ENCODE data around the gene CENPX.
"Not testable (repeated sequence)": the region's sequence is repeated elsewhere in the genome, so short reads cannot be mapped to it uniquely, and the experiment has no call there.

Gene CENPX

DNA sequence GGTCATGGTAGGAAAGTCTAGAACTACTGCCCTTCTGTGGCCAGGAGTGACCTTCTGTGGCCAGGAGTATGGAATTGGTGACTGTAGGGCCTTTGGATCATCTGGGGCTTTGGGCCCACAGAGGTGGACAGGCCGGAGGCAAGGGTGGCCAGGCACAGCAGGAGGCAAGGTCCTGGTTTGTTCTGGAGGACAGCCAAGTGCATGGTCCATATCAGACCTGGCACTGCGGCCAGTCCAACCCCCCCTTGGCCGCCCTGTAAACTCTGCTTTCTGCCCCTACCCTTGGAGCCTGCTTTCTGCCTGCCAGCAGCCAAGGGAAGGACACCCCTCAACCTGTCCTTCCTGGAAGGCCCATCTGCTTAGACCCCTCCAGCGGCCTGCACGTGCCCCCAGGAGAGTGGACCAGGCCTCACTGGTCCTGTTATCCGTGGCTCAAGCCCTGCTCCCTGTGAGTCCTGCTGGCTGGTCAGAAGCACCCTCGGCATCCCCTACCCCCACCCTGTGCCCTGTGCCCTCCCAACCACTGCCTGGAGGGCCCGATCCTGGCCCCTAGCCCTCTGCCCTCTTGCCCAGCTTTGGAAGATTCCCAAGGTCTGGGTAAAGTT, 17.1 kb upstream of the CENPX start:
- DNase-seq (ENCODE audit: low read depth in 2 of 2): no peak

DNA sequence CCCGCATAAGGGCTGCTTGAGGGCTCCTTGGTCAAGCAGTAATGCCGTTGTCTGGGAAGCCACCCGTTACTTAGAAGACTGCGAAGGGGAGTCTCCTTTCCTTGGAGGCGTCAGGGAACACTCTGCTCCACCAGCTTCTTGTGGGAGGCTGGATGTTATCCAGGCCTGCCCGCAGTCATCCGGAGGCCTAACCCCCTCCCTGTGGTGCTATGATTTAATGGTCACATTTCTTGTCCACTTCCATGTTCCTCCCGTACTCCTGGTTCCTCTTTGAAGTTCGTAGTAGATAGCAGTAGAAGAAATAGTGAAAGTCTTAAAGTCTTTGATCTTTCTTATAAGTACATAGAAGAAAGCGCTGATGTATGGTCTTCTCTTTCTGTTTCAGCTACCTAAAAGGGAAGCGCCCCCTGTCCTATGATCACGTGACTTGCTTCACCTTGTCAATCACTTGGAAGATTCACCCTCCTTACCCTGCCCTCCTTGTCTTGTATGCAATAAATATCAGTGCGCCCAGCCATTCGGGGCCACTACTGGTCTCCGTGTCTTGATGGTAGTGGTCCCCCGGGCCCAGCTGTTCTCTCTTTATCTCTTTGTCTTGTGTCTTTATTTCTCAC, 16.2 kb upstream of the CENPX start:
- DNase-seq (ENCODE audit: low read depth in 2 of 2): not testable (repeated sequence)

DNA sequence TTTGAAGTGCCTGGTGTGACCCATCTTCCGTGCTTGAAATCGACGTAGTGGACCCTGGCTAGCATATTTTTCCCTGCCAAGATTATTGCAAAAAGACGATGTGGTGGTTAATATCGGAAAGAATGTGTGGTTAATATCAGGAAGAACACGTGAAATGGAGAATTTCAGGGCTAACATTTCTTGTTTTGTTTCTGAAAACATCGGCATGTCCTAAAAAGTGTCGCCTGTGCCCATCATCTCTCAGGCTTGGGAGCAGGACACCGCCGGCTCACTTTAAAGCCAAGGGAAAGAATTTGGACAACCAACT, 15.2 kb upstream of the CENPX start:
- DNase-seq (ENCODE audit: low read depth in 2 of 2): no peak

GRCh38 chr17:82037092-82037888, 14.6 kb upstream of the CENPX start, which contains the start of gene DCXR:
DCXR (minus strand) TSS chr17:82037697; CDS start chr17:82037682, 15 bp downstream.
- DNase-seq (ENCODE audit: low read depth in 2 of 2): peak; percentile 92 to 97

GRCh38 chr17:82036634-82037091, 14.0 kb upstream of the CENPX start:
- no peak for DNase-seq (ENCODE audit: low read depth in 2 of 2)

GRCh38 chr17:82035956-82036633, 13.4 kb upstream of the CENPX start:
- DNase-seq (ENCODE audit: low read depth in 2 of 2): no peak

DNA sequence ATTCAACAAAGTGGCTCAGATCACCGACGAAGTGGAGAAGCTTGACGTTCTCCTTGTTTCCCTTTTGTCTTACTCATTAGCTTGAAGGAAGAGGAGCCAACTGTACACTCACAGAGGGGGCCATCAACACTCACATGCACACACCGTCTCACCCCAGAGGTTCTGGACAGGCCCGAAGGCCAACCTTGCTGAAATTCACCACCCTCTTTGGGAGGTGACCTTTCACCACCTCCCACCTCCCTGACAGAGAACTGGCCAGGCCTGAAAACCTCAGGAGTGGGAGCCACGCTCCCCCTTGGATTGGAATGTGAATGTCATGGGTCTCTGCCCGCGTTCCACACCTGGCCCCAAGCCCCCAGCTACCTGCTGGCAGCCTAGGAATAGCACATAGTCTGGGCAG, 12.8 kb upstream of the CENPX start:
- no peak for DNase-seq (ENCODE audit: low read depth in 2 of 2)

DNA sequence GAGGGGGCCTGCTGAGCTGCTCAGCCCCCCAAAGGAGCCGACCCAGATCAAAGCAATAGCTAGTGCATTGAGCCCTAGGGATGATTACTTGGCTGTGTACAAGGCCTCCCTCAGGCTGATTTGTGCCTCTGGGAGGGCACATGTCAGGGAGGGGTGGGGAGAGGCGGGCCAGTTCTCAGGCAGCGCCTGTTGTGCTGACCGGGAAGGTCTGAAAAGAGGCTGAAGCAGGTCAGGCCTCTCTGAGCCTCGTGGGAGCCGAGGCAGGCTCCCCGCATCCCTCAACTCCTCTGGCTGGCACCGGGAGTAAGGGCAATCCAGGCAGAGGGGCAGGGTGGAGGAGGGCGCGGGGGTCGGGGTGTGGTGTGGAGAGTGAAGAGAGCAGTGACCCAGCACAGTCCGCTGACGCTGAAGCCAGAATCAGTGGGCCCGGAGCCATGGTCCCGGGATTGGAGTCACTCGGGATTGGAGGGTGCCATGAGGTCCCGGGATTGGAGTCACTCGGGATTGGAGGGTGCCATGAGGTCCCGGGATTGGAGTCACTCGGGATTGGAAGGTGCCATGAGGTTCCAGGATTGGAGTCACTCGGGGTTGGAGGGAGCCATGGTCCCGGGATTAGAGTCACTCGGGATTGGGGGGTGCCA, 11.8 kb upstream of the CENPX start:
- no peak for DNase-seq (ENCODE audit: low read depth in 2 of 2)

DNA sequence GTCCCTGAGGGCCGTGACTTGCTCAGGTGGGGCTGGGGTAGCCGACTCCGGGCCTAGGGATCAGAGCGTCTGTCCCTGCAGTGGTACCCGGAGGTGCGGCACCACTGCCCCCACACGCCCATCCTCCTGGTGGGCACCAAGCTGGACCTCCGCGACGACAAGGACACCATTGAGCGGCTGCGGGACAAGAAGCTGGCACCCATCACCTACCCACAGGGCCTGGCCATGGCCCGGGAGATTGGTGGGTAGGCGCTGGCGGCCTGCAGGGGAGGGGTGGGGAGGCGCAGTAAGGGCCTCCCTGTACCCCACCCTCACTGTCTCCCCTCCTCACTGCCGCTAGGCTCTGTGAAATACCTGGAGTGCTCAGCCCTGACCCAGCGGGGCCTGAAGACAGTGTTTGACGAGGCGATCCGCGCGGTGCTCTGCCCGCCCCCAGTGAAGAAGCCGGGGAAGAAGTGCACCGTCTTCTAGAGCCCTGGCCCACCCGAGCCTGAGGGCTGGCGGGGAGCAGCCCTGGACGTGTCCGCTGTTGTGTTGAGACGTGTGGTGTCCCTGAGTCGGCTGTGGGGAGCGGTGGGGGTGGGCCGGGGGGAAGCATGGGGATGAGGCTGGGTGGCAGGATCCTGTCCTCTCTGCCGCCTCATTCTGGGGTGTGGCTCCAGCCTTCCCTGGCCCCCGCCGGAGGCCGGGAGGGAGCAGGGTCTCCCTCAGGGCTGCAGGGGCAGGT, 10.8 kb upstream of the CENPX start:
- no peak for DNase-seq (ENCODE audit: low read depth in 2 of 2)

DNA sequence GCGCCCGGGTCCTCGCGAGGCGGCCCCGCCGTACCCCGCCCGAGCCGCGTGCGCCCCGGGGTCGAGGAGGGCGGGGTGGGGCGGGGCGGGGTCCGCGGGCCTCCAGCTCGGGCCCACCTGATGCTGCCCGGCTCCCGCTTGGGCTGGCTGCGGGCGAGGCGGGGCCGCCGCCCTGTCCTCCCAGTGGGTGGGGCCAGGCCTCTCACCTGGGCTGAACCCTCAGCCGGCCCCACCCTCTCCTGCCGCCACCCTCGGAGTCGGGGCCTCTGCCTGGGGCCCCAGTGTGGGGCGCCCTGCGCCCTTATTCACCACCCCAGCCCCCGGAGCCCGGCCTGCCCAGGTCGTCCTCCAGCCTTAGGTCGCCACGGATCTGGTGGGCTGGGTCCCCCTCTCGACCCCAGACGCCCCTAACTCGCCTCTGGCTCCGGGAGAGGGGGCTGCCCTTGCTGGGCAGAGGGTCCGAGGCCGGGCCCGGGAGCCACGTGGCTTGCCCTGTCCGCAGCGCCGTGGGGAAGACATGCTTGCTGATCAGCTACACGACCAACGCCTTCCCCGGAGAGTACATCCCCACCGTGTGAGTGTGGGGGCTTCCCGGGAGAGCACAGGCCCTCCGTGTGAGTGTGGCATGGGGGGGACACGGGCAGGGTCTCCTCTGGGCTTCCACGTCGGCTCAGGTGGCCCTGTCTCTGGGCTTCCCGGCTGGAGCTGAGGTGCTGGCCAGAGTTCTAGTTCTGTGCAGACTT, 9.4 kb upstream of the CENPX start:
- no peak for DNase-seq (ENCODE audit: low read depth in 2 of 2)

DNA sequence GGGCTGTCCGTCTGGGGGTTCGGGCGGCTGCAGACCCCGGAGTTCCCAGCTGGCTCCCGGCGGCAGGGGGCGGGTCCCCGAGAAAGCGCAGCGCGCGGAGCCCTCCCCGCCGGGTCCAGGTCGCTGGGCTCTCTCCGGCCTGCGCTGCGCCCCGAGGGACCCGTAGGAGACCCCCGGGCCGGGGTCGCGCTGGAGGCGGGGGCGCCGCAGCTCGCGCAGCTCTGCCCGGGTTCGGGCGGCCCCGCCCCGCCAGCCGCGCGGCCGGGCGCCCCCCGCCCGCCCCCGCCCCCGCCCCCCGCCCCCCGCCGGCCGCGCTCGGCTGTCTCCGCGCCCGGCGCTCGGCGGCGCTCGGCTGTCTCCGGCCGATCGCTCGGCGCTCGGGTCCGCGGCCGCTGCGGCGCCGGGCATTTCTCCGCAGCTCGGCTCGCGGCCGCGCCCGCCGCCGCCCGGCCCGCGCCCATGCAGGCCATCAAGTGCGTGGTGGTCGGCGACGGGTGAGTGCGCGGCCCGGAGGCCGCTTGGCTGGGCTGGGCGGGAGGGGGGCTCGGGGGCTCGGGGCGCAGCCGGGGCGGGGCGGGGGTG, 8.7 kb upstream of the CENPX start, which contains the start of gene RAC3:
Gene RAC3 (plus strand): TSS at position 376 of the 582 bp plus-strand sequence. CDS start 84 bp downstream, at position 460.
- DNase-seq (ENCODE audit: low read depth in 2 of 2): no peak

- peak; percentile 82 to 83 for DNase-seq (ENCODE audit: low read depth in 2 of 2)
Measured at GRCh38 chr17:82030470-82031302, 8.0 kb upstream of the CENPX start.

DNA sequence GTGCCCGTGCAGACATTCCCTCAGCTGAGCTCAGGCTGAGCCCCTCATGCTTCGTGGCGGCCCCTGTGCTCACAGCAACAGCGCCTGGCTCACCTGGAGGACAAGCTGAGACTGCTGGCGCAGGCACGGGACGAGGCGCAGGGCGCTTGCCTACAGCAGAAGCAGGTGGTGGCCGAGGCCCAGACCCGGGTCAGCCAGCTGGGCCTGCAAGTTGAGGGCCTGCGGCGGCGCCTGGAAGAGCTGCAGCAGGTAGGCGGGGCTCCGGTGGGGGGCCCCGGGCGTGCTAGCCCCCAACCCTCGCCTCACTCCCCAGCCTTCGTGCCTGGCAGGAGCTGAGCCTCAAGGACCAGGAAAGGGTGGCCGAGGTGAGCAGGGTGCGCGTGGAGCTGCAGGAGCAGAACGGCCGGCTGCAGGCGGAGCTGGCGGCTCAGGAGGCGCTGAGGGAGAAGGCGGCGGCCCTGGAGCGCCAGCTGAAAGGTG, 7.4 kb upstream of the CENPX start:
- no peak for DNase-seq (ENCODE audit: low read depth in 2 of 2)

DNA sequence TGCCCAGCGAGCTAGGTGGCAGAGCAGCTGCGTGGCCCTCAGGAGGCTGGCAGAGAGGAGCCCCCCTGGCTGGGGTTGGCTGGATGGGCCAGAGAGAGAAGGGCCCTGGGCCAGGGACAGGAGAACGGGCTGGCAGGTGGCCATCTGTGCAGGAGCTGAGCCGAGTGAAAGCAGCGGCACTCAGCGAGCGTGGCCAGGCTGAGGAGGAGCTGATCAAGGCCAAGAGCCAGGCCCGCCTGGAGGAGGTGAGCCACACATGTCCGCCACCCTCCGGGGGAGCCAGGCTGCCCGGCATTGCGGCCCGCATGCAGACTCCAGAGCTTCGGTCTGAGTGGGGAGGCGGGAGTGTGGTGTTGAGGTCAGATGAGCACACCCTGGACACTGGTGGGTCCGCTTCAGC, 6.7 kb upstream of the CENPX start:
- no peak for DNase-seq (ENCODE audit: low read depth in 2 of 2)

- DNase-seq (ENCODE audit: low read depth in 2 of 2): no peak
Measured at GRCh38 chr17:82028966-82029365, 6.3 kb upstream of the CENPX start.

- no peak for DNase-seq (ENCODE audit: low read depth in 2 of 2)
Measured at GRCh38 chr17:82028246-82028645, 5.6 kb upstream of the CENPX start.

- no peak for DNase-seq (ENCODE audit: low read depth in 2 of 2)
Measured at GRCh38 chr17:82025401-82026107, 2.9 kb upstream of the CENPX start.

- DNase-seq (ENCODE audit: low read depth in 2 of 2): no peak
Measured at GRCh38 chr17:82024859-82025258, 2.2 kb upstream of the CENPX start.

All from stimulated activated CD4-positive, alpha-beta T cell treated with anti-CD3 and anti-CD28 coated beads, Interleukin-4, amount 100 ng/mL, for 48 hours (primary cell).